Fibroblast of the aortic adventitia (primary cell): Measurements from ENCODE around the gene COPS2. TPM values are rescaled to one million over a fixed set of nuclear protein-coding genes. Genes with fewer than 3 reads are reported as not detected.
"Not testable (repeated sequence)": the region's sequence is repeated elsewhere in the genome, so short reads cannot be mapped to it uniquely, and the experiment has no call there.

Experiments
- DNase-seq: peaks from one replicate; pipeline ENCODE4 v3.0.0-alpha.2; 2010; ENCODE audit warnings: low read depth
- H3K4me3 ChIP-seq: 2 replicates; pipeline ENCODE4 v1.5.1; 2011; ENCODE audit warnings: low read depth, mild to moderate bottlenecking, control low read depth, low read length, moderate library complexity
- total RNA-seq: library from RNA; depleted of rRNA; stranded (reverse); fragments of >200 nt; gene quantifications from 2 replicates; pipeline ENCODE4 v1.2.3, GENCODE V29; 2012; ENCODE audit warnings: low replicate concordance
- TF ChIP-seq, protein P1 (sequence below): IDR thresholded peaks from 2 replicates; pipeline ENCODE4 v1.5.1; 2011; ENCODE audit warnings: mild to moderate bottlenecking, low read length, control low read depth, inconsistent platforms; ENCODE audit not compliant: insufficient read depth

The COPS2 gene
- total RNA-seq, 1 donor, result 116 TPM

DNA sequence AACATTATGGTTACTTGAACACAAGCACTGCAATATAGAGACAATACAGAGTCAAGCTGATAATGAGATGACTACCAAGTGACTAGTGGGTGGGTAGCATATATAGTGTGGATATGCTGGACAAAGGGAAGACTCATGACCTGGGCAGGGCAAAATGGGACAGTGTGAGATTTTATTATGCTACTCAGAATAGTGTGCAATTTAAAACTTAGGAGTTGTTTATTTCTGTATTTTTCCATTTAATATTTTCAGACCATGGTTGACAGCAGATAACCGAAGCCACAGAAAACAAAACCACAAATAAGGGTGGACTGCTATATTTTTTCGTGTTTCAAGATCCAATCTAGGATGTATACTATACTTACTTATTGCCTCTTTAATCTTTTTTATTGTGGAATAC lies 34.2 kb upstream of the COPS2 start:
- no peak overlapping the region for H3K4me3 ChIP-seq
- TF ChIP-seq, protein P1, sequence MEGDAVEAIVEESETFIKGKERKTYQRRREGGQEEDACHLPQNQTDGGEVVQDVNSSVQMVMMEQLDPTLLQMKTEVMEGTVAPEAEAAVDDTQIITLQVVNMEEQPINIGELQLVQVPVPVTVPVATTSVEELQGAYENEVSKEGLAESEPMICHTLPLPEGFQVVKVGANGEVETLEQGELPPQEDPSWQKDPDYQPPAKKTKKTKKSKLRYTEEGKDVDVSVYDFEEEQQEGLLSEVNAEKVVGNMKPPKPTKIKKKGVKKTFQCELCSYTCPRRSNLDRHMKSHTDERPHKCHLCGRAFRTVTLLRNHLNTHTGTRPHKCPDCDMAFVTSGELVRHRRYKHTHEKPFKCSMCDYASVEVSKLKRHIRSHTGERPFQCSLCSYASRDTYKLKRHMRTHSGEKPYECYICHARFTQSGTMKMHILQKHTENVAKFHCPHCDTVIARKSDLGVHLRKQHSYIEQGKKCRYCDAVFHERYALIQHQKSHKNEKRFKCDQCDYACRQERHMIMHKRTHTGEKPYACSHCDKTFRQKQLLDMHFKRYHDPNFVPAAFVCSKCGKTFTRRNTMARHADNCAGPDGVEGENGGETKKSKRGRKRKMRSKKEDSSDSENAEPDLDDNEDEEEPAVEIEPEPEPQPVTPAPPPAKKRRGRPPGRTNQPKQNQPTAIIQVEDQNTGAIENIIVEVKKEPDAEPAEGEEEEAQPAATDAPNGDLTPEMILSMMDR, result no peak
- DNase-seq, result no peak

- TF ChIP-seq, protein P1, result no peak
- no peak for DNase-seq
Measured at GRCh38 chr15:49188933-49189332, 33.5 kb upstream of the COPS2 start.

DNA sequence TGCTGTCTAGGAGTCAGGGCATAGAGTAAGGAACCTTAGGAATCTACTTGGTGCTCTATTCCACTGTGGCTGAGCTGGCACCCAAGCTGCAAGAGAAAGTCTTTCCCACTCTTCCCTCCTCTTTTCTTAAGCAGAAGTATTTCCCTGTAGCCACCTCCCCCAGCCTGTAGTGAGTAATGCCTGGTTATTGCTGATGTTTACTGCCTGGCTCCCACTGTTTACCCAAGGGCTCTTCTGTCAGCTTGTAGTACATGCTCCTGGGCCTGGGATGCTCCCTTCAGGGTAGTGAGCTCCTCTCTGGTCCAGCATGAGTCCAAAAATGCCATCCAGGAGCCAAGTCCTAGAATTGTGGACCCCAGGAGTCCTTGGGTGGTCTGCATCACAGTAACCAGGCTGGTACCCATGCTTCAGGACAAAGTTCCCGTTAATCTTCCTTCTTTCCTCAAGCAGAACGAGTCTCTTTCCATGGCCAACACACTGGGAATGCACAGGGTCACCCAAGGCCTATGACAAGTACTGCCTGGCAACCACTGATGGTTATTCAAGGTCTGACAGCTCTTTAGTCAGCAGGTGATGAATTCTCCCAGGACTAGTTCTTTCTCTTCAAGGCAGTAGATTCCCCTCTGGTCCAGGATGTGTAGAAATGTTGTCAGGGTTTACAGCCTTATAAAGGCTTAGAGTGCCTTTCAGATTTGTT lies 32.3 kb upstream of the COPS2 start:
- peak; percentile 22 for DNase-seq
- no peak overlapping the region for H3K4me3 ChIP-seq
- TF ChIP-seq, protein P1, result no peak

More at GRCh38 chr15:49188933-49189332, 33.5 kb upstream of the COPS2 start:
- H3K4me3 ChIP-seq, result no peak overlapping the region

DNA sequence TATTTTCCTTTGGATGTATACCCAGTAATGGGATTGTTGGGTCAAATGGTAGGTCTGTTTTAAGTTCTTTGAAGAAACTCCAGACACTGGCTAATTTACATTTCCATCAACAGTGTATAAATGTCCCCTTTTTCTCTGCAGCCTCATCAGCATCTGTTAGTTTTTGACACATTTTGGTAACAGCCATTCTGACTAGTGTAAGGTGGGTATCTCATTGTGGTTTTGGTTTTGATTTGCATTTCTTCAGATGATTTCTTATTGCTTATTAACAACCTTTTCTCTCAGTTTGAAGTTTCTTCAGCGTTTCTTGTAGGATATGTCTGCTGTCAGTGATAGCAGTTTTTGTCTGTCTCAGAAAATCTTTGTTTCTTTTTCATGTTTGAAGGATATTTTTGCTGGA lies 30.1 kb upstream of the COPS2 start:
- TF ChIP-seq, protein P1, result no peak
- H3K4me3 ChIP-seq, result no peak overlapping the region
- DNase-seq, result no peak

DNA sequence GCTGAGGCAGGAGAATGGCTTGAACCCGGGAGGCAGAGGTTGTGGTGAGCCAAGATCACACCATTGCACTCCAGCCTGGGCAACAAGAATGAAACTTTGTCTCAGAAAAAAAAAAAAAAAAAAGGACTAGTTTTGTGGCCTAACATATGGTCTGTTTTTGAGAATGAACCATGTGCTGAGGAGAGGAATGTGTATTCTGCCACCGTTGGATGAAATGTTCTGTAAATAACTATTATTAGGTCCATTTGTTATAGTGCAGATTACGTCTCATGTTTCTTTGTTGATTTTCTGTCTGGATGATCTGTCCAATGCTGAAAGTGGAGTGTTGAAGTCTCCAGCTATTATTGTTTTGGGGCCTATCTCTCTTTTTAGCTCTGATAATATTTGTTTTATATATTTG lies 28.3 kb upstream of the COPS2 start:
- not testable (repeated sequence) for H3K4me3 ChIP-seq, DNase-seq

DNA sequence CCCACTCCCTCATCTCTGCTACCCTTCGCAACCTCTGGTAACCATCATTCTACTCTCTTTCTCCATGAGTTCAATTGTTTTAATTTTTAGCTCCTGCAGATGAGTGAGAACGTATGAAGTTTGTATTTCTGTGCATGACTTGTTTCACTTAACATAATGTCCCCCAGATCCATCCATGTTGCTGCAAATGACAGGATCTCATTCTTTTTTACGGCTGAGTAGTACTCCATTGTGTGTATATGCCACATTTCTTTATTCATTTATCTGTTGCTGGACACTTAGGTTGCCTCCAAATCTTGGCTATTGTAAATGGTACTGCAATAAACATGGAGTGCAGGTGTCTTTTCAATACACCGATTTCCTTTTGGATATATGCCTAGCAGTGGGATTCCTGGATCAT lies 26.7 kb upstream of the COPS2 start:
- TF ChIP-seq, protein P1, result no peak
- DNase-seq, result no peak
- H3K4me3 ChIP-seq, result no peak overlapping the region

- TF ChIP-seq, protein P1, result no peak
- no peak for DNase-seq
- no peak overlapping the region for H3K4me3 ChIP-seq
Measured at GRCh38 chr15:49179433-49180190, 24.2 kb upstream of the COPS2 start.
